CD4-positive, alpha-beta T cell treated with Interleukin-2 at 100 ng/mL for 4 hours (primary cell): ENCODE data around the gene MAT1A.
"Not testable (repeated sequence)": the region's sequence is repeated elsewhere in the genome, so short reads cannot be mapped to it uniquely, and the experiment has no call there.

Source experiments
- DNase-seq: peaks from one replicate; pipeline ENCODE4 v3.0.0-alpha.2; 2020; ENCODE audit warnings: low spot score

MAT1A gene

DNA sequence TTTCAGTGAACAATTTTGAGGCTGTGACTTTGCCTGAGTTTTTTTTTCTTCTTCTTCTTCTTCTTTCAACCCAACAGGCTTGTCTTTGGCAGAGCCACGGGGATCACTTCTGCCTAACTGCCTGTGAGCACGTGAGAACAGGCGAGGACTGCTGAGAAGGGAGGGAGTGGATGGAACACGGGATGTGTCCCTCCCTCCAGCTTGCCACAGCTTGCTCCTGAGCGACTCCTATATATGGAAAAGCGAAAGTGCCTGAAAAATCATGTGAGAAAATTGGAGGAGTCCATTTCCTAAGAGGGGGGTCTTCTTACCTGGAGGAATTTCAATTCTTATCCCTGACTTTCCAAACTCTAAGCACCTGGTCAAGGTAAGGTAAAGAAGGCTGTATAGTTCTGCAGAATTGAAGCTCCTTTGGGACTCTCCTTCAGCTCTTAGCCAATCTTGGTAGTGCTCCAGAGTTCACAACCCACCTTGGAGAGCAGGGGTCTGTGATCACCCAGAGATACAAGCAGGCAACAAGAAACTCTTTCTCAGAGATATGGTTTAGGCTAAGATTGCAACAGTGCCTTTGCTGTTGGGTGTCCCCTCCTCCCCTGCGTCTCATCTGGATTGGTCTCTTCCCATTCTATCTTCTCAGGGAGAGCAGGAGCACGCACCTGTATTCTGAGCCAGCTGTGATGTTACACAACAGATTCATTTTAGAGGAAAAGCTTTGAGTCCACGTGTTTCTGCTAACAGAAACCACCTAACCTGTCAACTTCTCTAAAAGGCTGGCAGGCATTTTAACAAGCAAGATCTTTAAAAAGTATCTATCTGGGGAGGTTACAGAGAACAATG lies at the start of gene MAT1A:
Gene MAT1A, minus strand, starts transcription at position 208 of the 837 bp plus-strand sequence. CDS start 235 bp downstream, outside the sequence.
- no peak for DNase-seq

DNA sequence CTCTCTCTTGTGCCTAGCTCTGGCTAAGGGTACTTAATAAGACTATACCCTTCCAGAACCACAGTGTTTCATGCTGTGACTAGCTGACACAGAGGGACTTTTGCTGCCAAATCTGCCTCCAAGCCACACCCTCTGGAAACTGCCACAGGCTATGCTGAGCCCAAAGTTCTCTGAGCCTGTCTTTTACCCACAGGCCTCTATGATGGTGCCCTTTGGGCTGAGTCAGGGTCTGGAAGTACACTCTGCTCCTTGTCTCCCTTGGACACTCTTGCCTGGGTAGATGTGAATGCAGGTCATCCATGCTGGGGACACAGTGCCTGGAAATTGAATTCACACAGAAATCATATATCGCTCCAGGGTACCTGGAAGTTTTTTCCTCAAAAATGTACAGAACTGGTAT lies 44.5 kb upstream of the MAT1A start:
- no peak for DNase-seq

DNA sequence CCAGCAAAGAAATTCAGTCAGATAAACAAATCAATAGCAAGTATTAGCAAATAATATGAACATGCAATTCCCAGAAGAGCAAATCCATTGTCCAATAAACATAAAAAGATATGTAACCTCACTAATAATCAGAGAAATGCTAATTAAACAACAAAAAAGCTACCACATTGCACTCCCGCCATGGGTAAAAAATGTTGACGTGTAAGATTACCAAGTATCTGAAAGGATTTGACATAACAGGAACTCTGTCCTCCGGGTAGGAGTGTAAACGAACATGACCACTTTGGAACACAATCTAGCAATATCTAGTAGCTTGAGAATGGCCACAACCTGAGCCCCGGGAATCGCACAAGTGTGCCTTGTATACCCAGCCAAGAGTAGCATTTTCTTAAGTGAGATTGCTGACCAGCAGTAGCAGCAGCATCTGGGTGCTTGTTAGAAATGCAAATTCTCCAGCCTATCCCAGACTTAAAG lies 35.5 kb upstream of the MAT1A start:
- DNase-seq: no peak

DNA sequence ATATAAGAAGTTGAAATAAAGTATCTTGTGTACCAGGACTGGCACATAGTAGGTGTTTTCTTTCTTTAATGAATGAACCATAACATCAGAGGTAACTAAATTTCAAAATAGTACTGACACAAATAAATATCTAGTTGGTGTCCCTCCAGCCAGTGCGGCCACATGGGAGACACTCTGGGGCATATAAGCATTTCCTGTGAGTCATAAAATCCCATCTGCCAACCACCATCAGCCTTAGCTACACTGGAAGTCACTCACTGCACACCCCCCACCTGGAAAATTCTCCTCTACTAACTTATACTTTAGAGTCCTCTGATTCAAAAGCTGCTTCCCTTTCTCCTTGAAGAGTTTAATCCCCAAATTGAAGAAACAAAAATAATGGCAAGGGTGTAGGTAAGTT lies 34.6 kb upstream of the MAT1A start:
- DNase-seq: no peak

DNA sequence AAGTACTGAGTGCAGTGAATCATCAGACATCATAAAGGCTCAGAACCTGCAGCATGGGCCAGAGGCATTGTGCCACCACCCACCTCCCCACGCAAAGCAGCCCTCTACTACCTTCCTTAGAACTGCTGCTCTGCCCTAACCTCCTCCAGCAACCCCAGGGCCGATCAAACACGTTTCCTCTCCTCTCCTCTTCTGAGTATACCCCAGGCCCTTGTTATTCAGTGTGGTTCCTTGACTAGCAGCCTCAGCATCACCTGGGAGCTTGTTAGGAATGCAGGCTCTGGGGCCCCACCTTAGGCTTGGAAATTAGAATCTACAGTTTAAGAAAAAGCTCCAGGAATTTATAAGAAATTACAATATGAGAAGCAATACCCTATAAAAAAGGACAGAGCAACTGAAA lies 33.9 kb upstream of the MAT1A start:
- no peak for DNase-seq

DNA sequence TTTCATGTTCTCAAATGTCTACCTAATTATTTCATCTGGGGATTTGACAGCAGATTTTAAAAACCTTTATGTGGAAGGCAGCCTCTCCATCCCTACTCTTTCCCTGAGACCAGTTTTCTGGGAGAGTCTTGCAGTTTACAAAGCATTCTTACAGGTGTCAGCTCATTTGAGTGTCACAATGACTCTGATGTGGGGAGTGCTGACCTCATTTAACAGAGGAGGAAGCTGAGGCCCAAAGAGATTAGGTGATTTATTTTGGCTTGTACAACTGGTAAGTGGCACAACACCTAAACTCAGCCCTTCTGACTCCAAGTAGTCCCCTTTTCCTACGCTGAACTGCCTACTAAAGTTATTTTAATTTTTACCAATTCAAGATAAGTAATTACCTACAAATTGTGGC lies 33.3 kb upstream of the MAT1A start:
- DNase-seq: no peak

DNA sequence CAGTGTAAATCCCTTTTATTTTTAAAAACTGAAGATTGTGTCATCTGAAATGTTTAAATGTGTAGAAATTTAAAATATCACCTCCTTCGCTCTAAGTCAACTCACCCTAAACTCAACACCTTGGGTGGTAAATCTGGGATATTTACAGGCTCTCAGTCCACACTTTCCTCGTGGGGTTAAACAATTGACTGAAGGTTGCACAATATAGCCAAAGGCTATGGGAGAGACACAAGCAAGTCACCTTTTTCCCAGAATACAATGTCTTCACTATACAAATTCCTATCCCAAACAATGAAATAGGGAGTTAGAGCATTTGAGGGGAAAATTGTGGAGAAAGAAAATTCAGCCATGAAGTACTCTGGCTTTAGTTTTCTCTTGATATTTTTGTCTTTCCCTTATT lies 32.7 kb upstream of the MAT1A start:
- DNase-seq: no peak

DNA sequence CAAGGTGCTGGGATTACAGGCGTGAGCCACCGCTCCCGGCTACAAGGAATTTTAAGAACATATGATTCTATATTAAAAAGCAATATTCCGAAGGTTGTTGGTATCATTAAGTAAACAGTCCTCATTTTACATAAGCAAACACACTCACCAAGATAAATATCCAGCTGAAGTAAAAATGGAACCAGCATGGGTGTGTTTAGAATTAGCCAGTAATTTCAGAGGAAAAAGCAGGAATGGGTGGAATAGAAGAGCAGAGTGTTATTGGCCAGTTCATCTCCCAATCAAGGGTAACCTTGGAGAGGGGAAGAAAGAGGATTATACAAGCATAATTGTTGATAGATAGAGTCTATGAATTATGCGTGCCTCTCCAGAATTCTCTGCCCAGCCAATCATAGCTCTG lies 31.7 kb upstream of the MAT1A start:
- DNase-seq: no peak

DNA sequence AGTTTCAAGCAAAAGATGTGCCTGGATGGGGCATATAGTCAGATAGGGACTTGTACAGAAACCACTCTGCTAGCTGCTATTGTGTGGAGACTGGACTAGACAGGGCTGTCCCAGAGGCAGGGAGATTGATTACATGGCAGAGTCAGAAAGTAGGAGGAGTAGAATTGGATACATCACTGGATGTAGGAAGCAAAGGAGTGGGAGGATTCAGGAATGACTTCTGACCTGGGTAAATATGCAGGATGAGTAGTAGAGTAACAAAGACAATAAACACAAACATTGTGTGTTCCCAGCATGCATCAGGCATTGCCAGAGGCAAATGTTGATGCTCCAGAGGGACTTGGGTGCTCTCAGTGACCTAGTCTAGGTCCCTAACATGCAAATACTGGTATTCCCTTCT lies 30.9 kb upstream of the MAT1A start:
- no peak for DNase-seq

DNA sequence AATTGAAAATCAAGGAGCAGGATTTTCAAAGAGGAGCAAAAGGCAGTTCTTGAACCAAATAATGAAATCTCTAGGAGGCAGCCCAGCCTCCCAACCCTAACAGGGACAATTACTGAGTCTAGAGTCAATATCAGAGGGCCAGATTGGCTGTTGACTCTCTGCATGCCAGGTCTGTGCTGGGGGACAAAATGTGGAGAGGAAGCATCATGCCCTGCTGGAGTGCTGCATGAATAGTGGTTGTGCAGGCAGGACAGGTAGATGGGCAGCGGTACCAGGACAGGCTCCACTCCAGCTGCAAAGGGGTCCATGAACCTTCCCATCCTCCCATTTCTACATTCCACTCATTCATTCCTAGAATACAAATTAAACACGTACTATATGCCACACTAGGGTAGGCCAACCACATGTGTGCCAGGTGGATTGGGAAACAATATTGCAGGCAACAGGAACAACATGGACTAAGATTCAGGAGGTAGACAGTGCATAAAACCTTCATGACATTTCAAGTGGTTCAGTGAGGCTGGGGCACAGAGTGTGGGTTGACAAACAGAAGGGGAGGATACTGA lies 30.4 kb upstream of the MAT1A start:
- DNase-seq: no peak

DNA sequence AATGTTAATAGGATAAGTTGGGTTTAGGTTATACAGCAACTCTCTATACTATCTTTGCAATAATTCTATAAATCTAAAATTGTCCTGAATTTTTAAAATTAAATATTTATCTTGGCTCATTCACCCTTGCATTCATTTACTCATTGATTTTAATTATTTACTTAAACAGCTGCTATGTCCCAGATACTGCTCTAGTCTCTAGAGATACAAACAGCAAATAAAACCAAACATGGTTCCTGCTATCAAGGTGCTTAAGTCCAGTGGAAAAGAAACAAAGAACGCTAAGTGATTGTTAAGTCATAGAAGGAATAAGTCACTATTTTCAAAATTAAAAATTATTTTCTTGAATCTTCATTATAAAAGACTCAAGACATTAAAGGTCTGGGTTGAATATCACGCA lies 29.9 kb upstream of the MAT1A start:
- DNase-seq: no peak

DNA sequence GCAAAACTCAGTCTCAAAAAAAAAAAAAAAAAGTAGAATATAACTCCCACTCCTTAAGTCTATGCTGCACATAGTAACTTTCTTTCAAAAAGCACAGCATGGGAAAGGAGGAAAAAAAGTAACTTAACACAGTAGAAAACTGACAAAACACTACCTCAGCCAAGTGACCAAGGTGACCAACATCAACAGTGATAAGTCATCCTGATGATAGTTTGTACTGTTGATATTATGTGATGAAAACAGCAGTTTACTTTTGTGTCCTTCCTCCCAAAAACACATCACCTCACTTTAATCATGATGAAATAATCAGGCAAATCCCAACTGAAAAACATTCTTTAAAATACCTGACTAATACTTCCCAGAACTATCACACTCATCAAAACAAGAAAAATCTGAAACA lies 29.3 kb upstream of the MAT1A start:
- no peak for DNase-seq

DNA sequence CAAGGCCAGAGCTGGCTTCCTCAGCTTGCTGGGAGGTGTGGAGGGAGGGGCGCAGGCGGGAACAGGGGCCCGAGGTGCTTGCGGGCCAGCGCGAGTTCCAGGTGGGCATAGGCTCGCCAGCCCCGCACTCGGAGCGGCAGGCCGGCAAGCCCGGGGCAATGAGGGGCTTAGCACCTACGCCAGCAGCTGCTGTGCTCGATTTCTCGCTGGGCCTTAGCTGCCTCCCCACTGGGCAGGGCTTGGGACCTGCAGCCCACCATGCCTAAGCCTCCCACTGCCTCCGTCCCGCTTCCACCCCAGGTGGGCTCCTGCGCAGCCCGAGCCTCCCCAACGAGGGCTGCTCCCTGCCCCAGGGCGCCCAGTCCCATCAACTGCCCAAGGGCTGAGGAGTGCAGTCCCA lies 25.9 kb upstream of the MAT1A start:
- DNase-seq: no peak

DNA sequence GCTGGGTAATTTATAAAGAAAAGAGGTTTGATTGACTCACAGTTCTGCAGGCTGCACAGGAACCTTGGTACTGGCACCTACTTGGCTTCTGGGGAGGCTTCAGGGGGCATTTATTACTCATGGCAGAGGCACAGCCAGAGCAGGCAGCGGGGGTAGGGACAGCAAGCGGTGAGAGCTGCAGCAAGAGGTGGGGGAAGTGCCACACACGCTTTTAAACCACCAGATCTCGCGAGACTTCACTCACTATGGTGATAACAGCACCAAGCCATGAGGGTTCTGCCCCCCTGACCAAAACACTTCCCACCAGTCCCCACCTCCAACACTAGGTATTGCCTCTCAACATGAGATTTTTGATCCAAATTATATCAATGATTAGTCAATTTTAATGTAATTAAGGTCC lies 24.1 kb upstream of the MAT1A start:
- no peak for DNase-seq

DNA sequence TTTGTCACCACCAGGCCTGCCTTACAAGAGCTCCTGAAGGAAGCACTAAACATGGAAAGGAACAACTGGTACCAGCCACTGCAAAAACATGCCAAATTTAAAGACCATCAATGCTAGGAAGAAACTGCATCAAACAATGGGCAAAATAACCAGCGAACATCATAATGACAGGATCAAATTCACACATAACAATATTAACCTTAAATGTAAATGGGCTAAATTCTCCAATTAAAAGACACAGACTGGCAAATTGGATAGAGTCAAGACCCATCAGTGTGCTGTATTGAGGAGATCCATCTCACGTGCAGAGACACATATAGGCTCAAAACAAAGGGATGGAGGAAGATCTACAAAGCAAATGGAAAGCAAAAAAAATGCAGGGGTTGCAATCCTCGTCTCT lies 16.5 kb upstream of the MAT1A start:
- DNase-seq: not testable (repeated sequence)

DNA sequence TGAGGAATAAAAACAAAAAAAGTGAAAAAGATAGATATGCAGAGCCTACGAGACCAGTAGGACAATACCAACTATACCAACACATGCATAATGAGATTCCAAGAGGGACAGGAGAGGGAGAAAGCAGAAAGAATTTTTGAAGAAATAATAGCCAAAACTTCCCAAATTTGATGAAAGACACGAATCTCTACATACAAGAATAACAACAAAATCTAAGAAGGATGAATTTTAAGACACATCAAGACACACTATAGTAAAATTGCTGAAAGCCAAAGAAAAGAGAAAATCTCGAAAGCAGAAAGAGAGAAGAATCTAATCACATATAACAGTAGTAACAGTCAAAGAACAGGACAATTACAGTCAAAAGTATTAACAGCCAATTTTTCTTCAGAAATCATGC lies 7.5 kb upstream of the MAT1A start:
- no peak for DNase-seq

DNA sequence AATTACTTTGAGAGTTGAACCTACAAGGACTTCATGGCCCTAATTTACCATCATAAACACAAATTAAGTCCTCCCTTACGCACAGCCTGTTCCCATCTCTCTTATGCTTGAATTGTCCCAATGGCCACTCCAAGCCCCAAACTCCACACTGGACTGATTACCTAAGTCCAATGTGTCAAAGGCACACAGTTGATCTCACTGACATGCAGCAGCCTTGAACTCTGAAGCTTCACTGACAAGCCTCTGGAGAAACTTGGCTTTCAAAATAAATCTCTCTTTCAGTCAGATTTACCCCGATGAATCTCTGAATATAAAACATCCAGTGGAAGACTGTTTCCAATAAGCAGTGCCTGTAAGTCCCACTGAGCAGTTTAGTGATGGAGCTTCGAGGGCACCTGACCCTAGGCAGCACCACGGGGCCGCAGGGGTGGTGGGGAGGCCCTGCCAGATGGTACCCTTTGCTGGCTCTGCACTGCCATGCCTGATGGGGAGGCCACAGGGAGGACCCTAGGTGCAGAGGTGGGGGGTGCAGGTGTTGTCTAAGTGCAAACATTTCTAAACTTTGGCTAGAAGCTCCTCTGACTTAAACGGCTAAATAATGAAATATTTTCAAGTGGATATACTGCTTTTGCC lies 3.3 kb upstream of the MAT1A start:
- no peak for DNase-seq

DNA sequence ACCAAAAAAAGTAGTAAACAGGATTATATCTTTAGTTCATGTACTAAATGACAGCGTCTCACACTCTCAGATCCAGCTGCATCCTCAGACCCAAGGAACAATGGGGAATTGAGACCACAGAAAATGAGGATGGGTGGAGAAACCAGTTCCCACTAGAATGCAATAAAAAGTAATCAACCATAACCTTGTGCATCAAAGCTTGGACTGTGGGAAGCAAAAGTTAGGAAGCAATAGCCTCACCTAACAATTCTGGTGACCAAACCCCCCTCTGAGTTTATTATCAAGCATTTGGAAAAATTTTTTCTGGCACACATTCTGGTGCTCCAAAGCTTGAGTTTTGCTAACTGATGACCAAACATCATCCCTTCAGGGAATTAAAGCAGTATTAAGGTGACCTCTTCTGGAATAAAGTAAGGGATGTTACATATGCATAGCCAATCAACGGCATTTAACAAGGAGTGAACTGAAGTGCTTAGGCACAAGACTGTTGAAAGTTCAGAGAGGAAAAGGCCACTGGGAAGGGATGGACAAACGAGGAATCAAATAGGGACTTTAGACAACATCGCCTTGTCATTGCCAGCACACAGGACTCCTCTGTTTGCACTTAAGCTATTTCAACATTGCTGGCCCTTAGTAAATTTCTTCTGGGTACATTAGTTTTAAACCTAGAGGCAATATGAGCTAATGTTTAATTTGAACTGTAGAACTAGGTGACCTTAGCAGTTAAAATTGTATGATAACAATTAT lies 1.2 kb upstream of the MAT1A start:
- DNase-seq: no peak

DNA sequence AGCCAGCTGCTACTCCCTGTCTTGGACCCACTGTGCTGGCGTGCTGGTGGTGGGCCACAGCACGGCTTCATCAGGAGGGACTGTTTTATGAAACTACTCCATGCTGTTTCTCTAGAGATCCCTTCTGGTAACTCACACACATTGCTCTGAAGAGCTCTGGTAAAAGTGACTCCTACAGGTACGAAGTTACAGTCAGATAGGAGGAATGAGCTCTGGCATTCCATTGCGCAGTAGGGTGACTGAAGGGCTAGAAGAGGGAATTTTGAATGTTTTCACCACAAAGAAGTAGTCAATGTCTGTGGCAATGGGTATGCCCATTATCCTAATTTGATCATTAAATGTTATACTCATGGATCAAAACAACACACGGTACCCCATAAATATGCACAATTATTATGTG lies 609 bp downstream of the MAT1A start:
- DNase-seq: no peak

DNA sequence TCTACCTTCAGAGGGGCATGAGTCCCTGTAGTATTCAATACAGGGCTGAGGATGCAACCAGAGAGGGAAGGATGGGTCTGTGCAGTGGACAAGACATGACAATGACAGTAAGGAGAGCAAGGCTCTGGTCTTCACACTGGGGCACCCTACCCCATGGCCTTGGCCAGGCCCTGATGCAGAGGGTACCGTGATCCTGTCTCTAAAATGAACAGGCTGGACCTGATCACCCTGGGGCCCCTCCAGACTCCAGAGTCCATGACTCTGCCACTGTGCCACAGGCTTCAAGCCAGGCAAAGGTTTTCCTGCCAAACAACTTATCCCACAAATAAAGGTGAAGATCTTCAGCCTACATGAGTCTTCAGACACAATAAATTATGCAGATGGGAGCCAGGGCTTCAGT lies 4.9 kb downstream of the MAT1A start:
- DNase-seq: no peak

DNA sequence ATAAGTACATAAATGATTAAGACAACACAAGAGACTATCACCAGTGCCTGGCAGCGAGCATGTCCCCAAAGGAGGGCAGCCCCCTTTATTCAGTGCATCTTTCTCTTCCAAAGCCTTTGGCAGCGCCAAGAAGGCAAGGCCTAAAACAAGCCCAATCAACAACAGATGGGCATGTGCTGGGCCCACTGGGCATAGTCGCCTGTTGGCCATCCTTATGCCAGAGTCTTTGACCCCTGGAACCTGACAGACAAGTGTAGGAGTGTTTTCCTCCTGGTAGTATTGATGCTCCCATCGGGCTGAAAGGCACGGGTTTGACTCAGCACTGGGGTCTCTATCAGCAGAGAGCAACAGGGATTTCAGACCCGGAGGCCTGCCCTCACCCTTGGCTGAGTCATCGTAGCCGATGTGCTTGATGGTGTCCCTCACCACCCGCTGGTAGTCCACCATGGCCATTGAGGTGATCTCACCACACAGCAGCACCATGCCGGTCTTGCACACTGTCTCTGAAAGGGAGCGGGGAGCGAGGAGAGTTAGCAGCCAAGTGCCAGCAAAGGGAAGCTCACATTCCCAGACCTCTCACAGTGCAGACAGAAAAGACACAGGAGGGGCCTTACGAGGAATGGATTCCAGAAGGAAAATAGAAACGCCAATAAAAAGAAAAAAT lies 5.8 kb downstream of the MAT1A start:
- DNase-seq: no peak

DNA sequence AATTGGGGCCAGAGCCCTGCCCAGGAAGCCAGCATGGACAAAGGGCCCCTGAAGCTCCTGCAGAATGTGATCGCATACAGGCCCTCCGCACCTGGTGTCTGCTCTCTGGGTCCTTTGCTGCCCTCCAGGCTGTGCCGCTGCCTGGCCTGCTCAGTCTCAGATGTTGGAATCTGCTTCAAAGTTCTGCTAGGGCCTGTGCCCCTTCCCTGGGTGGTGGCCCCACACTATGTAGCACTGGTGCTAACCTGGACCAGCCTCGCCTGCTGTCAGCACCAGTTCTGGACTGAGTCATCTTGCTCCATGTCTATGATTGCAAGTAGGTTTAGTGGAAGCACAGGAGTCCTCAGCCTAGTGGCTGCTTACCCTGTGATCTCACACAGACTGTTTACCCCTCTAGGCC lies 6.3 kb downstream of the MAT1A start:
- DNase-seq: no peak
